ENCODE data around the gene ANKRD44.

DNA sequence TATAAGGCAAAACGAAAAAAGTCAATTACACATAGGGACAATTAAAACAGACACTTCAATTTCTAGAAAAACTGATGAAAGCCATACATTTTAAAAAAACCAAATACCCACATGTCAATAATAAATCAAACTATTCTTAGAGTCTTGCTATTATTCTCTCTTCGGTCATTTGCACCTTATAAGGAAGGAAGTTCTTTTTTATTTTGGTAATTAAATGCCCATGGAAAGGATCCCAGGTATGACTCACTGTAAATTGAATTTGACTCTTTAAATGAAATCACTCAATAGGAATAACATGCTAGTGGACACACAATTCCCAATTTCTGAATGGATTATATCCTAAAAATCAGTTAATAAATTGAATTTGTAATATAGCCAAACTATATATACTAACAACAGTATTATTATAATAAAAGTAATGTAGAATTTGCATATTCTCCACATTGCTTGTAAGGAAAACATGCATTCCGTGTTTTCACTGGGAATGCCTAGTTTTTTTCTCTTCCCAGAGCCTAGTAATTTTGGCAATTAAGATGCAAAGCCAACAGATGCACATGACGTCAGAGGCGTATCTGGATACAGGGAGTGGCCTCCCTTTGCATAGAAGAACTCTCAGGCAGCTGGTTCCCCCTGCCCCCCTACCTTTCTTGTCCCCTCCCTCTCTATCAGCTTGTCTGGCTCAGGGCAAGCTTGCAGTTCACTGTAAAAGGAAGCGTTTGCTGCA, 230.6 kb downstream of the ANKRD44 start:
- TF ChIP-seq TAF1 (IDR thresholded peaks at IDR 0.05; ENCODE audit: borderline replicate concordance, insufficient read depth, low read length): no peak
- TF ChIP-seq POLR2AphosphoS5 (IDR thresholded peaks at IDR 0.05; ENCODE audit: low read depth, low read length): no peak

Data from PFSK-1 (cell line).